ENCODE results near the gene RPA3. TPM values are rescaled to one million over a fixed set of nuclear protein-coding genes. Genes with fewer than 3 reads are reported as not detected.

The RPA3 gene
- total and polyA plus RNA-seq, 7 experiments from 2014 or later = 20.0 to 96.9 (median 28.1) TPM

- Mint-ChIP-seq H3K27ac (no peak overlapping the region), H3K4me1 (peaks cover 0 to 24% (median 13%) of the 10 kb centered on the region in 7 donors), H3K36me3 (no peaks in the 10 kb centered on the region), H3K27me3 (peaks cover 0 to 5% (median 0%) of the 10 kb centered on the region in 5 donors), H3K4me3 (no peak overlapping the region), H3K9me3 (no peaks in the 10 kb centered on the region)
- H3K4me3 ChIP-seq (ENCODE audit: low read length) = no peak overlapping the region
- H3K9me3 ChIP-seq (ENCODE audit: control insufficient read depth in 2 of 3, low read length in 3 of 3) = no peaks in the 10 kb centered on the region
- CTCF ChIA-PET = interaction anchor here (0.7 kb wide), 1 partner anchor 573 kb away, joined by 4 read pairs; no protein-coding TSS in a partner anchor
- DNase-seq (no peak), ATAC-seq (no peak)
- intact Hi-C loops (cut with micrococcal nuclease) = loop anchor here in 1 of 2 donors (5.0 kb wide), 1 partner anchor 49 kb away; no protein-coding TSS in a partner anchor
- H3K4me1 ChIP-seq (ENCODE audit: control insufficient read depth in 2 of 2, insufficient read depth in 2 of 2, low read length in 2 of 2) = no peaks in the 10 kb centered on the region
- POLR2A ChIA-PET = no interaction called here
- no peaks in the 10 kb centered on the region for H3K27me3 ChIP-seq (ENCODE audit: control insufficient read depth in 2 of 2, insufficient read depth in 2 of 2, low read length in 2 of 2)
- no peak overlapping the region for H3K27ac ChIP-seq (ENCODE audit: low read depth, low read length)
- no peaks in the 10 kb centered on the region for H3K36me3 ChIP-seq (ENCODE audit: control insufficient read depth in 2 of 3, insufficient read depth in 3 of 3, low read length in 3 of 3)
Measured at GRCh38 chr7:7618410-7618809, 100.0 kb downstream of the RPA3 start.

GRCh38 chr7:7617550-7617949 lies 100.9 kb downstream of the RPA3 start:
- Histone ChIP-seq H3K9me3 (ENCODE audit: control insufficient read depth in 2 of 3, low read length in 3 of 3) (no peaks in the 10 kb centered on the region), H3K36me3 (ENCODE audit: control insufficient read depth in 2 of 3, insufficient read depth in 3 of 3, low read length in 3 of 3) (no peaks in the 10 kb centered on the region), H3K27ac (ENCODE audit: low read depth, low read length) (no peak overlapping the region), H3K4me3 (ENCODE audit: low read length) (no peak overlapping the region), H3K4me1 (ENCODE audit: control insufficient read depth in 2 of 2, insufficient read depth in 2 of 2, low read length in 2 of 2) (no peaks in the 10 kb centered on the region), H3K27me3 (ENCODE audit: control insufficient read depth in 2 of 2, insufficient read depth in 2 of 2, low read length in 2 of 2) (no peaks in the 10 kb centered on the region)
- POLR2A ChIA-PET = no interaction called here
- H3K27me3 Mint-ChIP-seq = peaks cover 0 to 5% (median 0%) of the 10 kb centered on the region in 5 donors
- ATAC-seq (no peak), DNase-seq (no peak)
- intact Hi-C loops (cut with micrococcal nuclease) = loop anchor here in 1 of 2 donors (5.0 kb wide), 1 partner anchor 50 kb away; no protein-coding TSS in a partner anchor
- no peaks in the 10 kb centered on the region for H3K9me3 Mint-ChIP-seq
- no peaks in the 10 kb centered on the region for H3K36me3 Mint-ChIP-seq
- peak overlapping the region in 2 of 10 donors; percentile 9 to 12 for H3K4me3 Mint-ChIP-seq
- CTCF ChIA-PET = no interaction called here
- H3K27ac Mint-ChIP-seq = peak overlapping the region in 2 of 9 donors; percentile 47 to 49
- peaks cover 0 to 24% (median 13%) of the 10 kb centered on the region in 7 donors for H3K4me1 Mint-ChIP-seq

DNA sequence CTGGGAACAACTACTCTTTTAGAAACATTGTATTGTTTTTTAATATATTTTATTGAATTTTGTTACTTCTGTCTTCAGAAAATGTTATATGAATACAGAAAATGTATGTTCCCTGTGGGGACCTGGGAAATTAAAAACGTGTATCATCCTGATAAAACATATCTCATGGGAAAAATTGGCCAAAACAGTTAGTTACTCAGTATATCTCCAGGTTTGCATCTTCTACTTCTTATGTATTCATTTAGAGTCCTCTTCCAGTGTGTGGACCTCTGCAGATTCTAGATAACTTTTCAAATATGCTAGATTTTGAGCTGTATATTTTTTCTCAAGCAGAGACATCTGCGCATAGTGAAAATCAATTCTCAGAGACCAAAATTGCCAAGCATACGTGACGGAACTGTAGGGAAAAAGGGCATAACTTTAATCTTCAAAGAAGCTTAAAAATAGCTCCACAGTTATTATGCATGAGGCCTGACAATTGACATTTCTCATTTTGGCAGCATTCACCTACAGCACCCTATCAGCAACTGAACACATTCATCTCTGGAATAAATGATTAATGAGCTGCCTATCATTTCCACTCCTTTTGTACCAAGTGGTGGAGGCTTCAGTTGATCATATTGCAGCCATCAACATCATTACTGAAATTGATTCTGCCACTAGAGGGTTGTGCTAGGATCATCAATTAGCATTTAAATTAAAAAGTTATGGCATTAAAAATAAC lies 104.2 kb downstream of the RPA3 start:
- Mint-ChIP-seq H3K27me3 (peaks cover 0 to 5% (median 0%) of the 10 kb centered on the region in 5 donors), H3K27ac (no peak overlapping the region), H3K4me1 (peaks cover 0 to 24% (median 13%) of the 10 kb centered on the region in 7 donors), H3K9me3 (no peaks in the 10 kb centered on the region), H3K36me3 (peaks cover 0 to 3% (median 0%) of the 10 kb centered on the region in 5 donors), H3K4me3 (no peak overlapping the region)
- CTCF ChIA-PET = no interaction called here
- no peaks in the 10 kb centered on the region for H3K4me1 ChIP-seq (ENCODE audit: control insufficient read depth in 2 of 2, insufficient read depth in 2 of 2, low read length in 2 of 2)
- intact Hi-C loops (cut with micrococcal nuclease) = no loop called here
- H3K9me3 ChIP-seq (ENCODE audit: control insufficient read depth in 2 of 3, low read length in 3 of 3) = no peaks in the 10 kb centered on the region
- DNase-seq (no peak), ATAC-seq (no peak)
- H3K27me3 ChIP-seq (ENCODE audit: control insufficient read depth in 2 of 2, insufficient read depth in 2 of 2, low read length in 2 of 2) = no peaks in the 10 kb centered on the region
- H3K36me3 ChIP-seq (ENCODE audit: control insufficient read depth in 2 of 3, insufficient read depth in 3 of 3, low read length in 3 of 3) = peaks cover 0 to 4% (median 0%) of the 10 kb centered on the region in 3 experiments
- POLR2A ChIA-PET = interaction anchor here (0.6 to 0.8 kb wide), 2 partner anchors 49 to 1577 kb away, joined by 3 to 8 read pairs; no protein-coding TSS in a partner anchor
- no peak overlapping the region for H3K4me3 ChIP-seq (ENCODE audit: low read length)
- H3K27ac ChIP-seq (ENCODE audit: low read depth, low read length) = no peak overlapping the region

DNA sequence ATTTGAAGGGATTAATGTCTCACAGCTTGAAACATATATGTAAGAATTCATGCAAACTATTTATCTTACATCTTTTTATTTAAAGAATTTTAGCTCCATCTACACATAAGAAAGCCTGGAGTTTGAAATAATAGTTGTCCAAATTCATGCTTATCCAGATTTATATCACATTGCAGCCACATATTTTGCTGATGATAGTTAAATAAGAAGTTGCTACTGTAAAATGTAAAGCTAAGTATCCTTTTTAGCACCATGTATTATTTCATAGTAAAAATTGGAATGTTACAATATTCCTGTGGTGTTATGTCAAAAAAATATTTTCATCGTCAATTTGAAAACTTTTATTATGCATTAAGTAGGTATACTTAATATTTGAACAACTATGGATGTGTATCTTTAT lies 105.2 kb downstream of the RPA3 start:
- Mint-ChIP-seq H3K4me1 (peaks cover 0 to 17% (median 11%) of the 10 kb centered on the region in 7 donors), H3K36me3 (peaks cover 0 to 4% (median 0%) of the 10 kb centered on the region in 5 donors), H3K27ac (no peak overlapping the region), H3K9me3 (no peaks in the 10 kb centered on the region), H3K4me3 (no peak overlapping the region), H3K27me3 (no peaks in the 10 kb centered on the region)
- no peak overlapping the region for H3K27ac ChIP-seq (ENCODE audit: low read depth, low read length)
- no peaks in the 10 kb centered on the region for H3K9me3 ChIP-seq (ENCODE audit: control insufficient read depth in 2 of 3, low read length in 3 of 3)
- no peak for DNase-seq
- H3K27me3 ChIP-seq (ENCODE audit: control insufficient read depth in 2 of 2, insufficient read depth in 2 of 2, low read length in 2 of 2) = no peaks in the 10 kb centered on the region
- ChIA-PET CTCF (no interaction called here), POLR2A (interaction anchor here (0.5 kb wide), 1 partner anchor 14 kb away, joined by 3 read pairs; no protein-coding TSS in a partner anchor)
- H3K4me3 ChIP-seq (ENCODE audit: low read length) = no peak overlapping the region
- ATAC-seq = no peak
- H3K36me3 ChIP-seq (ENCODE audit: control insufficient read depth in 2 of 3, insufficient read depth in 3 of 3, low read length in 3 of 3) = peaks cover 0 to 4% (median 0%) of the 10 kb centered on the region in 3 experiments
- H3K4me1 ChIP-seq (ENCODE audit: control insufficient read depth in 2 of 2, insufficient read depth in 2 of 2, low read length in 2 of 2) = no peaks in the 10 kb centered on the region
- intact Hi-C loops (cut with micrococcal nuclease) = no loop called here

DNA sequence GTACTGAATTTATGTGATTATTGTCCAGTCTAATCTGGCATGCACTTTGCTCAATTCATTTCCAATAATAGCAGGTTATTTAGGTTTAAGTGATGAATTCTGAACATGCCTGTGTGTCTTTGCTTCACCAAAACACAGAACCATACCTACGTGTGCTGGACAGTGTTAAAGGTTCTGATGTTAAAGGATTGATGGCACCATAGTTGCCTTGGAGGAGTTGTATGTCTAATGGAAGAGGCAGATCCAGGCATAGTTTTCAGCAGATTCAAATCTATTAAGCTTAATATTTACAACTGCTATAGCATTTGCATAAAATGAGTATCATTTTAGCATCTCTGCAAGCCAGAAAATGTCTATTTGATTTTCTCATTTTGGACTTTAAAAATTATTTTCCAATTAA lies 105.9 kb downstream of the RPA3 start:
- no peaks in the 10 kb centered on the region for H3K9me3 ChIP-seq (ENCODE audit: control insufficient read depth in 2 of 3, low read length in 3 of 3)
- intact Hi-C loops (cut with micrococcal nuclease) = no loop called here
- CTCF ChIA-PET = no interaction called here
- H3K27ac Mint-ChIP-seq = no peak overlapping the region
- no peaks in the 10 kb centered on the region for H3K27me3 ChIP-seq (ENCODE audit: control insufficient read depth in 2 of 2, insufficient read depth in 2 of 2, low read length in 2 of 2)
- DNase-seq (no peak), ATAC-seq (no peak)
- peaks cover 0 to 4% (median 0%) of the 10 kb centered on the region in 3 experiments for H3K36me3 ChIP-seq (ENCODE audit: control insufficient read depth in 2 of 3, insufficient read depth in 3 of 3, low read length in 3 of 3)
- H3K4me1 Mint-ChIP-seq = peaks cover 0 to 12% (median 6%) of the 10 kb centered on the region in 7 donors
- peaks cover 0 to 8% (median 5%) of the 10 kb centered on the region in 5 donors for H3K36me3 Mint-ChIP-seq
- no peak overlapping the region for H3K4me3 ChIP-seq (ENCODE audit: low read length)
- no peak overlapping the region for H3K27ac ChIP-seq (ENCODE audit: low read depth, low read length)
- H3K9me3 Mint-ChIP-seq = no peaks in the 10 kb centered on the region
- POLR2A ChIA-PET = no interaction called here
- H3K4me1 ChIP-seq (ENCODE audit: control insufficient read depth in 2 of 2, insufficient read depth in 2 of 2, low read length in 2 of 2) = no peaks in the 10 kb centered on the region
- H3K4me3 Mint-ChIP-seq = no peak overlapping the region
- no peaks in the 10 kb centered on the region for H3K27me3 Mint-ChIP-seq

DNA sequence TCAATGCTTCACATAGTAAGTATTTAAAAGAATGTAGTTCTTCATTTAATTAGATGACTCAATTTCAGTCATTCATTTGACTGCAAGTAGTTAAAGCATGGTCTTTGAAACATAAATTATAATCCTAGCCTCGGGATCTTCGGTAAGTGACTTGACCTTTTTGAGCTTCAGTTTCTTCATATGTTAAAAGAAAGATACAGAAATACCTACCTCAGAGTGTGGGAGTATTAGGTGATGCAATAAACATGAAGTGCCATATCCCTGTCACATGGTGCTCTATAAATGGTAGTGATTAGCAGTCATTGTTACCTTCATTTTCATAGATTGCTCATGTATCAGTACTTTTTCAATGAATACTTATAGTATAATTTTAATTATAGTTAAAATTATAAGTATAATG lies 109.1 kb downstream of the RPA3 start:
- H3K36me3 ChIP-seq (ENCODE audit: control insufficient read depth in 2 of 3, insufficient read depth in 3 of 3, low read length in 3 of 3) = peaks cover 0 to 4% (median 4%) of the 10 kb centered on the region in 3 experiments
- H3K27ac ChIP-seq (ENCODE audit: low read depth, low read length) = no peak overlapping the region
- H3K27me3 Mint-ChIP-seq = no peaks in the 10 kb centered on the region
- peaks cover 0 to 10% (median 8%) of the 10 kb centered on the region in 5 donors for H3K36me3 Mint-ChIP-seq
- ATAC-seq (no peak), DNase-seq (no peak)
- H3K9me3 ChIP-seq (ENCODE audit: control insufficient read depth in 2 of 3, low read length in 3 of 3) = no peaks in the 10 kb centered on the region
- H3K9me3 Mint-ChIP-seq = no peaks in the 10 kb centered on the region
- ChIA-PET POLR2A (no interaction called here), CTCF (no interaction called here)
- intact Hi-C loops (cut with micrococcal nuclease) = no loop called here
- no peak overlapping the region for H3K27ac Mint-ChIP-seq
- no peaks in the 10 kb centered on the region for H3K4me1 ChIP-seq (ENCODE audit: control insufficient read depth in 2 of 2, insufficient read depth in 2 of 2, low read length in 2 of 2)
- no peaks in the 10 kb centered on the region for H3K27me3 ChIP-seq (ENCODE audit: control insufficient read depth in 2 of 2, insufficient read depth in 2 of 2, low read length in 2 of 2)
- H3K4me3 ChIP-seq (ENCODE audit: low read length) = no peak overlapping the region
- H3K4me3 Mint-ChIP-seq = no peak overlapping the region
- no peaks in the 10 kb centered on the region for H3K4me1 Mint-ChIP-seq

DNA sequence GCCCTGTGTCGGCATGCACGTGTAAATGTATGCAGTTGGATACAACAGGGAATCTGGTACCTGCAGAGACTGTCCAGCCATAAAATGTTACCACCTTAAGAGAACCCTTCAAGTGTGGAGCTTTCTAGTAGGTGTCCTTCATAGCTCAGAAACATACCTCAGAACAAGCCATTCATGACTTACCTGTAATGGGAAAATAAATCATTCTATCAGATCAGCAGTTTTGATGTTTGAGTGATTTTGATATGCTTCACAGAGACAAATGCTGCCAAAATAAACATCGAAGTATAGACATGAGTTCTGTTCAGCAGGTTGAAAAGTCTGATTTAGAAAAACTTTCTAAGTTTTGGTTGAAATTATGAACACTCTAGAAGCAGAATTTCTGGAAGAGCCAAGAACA lies 111.4 kb downstream of the RPA3 start:
- Histone ChIP-seq H3K27ac (ENCODE audit: low read depth, low read length) (no peak overlapping the region), H3K4me3 (ENCODE audit: low read length) (no peak overlapping the region), H3K36me3 (ENCODE audit: control insufficient read depth in 2 of 3, insufficient read depth in 3 of 3, low read length in 3 of 3) (peaks cover 0 to 4% (median 4%) of the 10 kb centered on the region in 3 experiments), H3K4me1 (ENCODE audit: control insufficient read depth in 2 of 2, insufficient read depth in 2 of 2, low read length in 2 of 2) (no peaks in the 10 kb centered on the region), H3K27me3 (ENCODE audit: control insufficient read depth in 2 of 2, insufficient read depth in 2 of 2, low read length in 2 of 2) (no peaks in the 10 kb centered on the region), H3K9me3 (ENCODE audit: control insufficient read depth in 2 of 3, low read length in 3 of 3) (no peaks in the 10 kb centered on the region)
- Mint-ChIP-seq H3K27me3 (no peaks in the 10 kb centered on the region), H3K27ac (no peak overlapping the region), H3K36me3 (peaks cover 0 to 14% (median 8%) of the 10 kb centered on the region in 5 donors), H3K4me1 (no peaks in the 10 kb centered on the region), H3K9me3 (no peaks in the 10 kb centered on the region), H3K4me3 (no peak overlapping the region)
- ATAC-seq (no peak), DNase-seq (no peak)
- POLR2A ChIA-PET = no interaction called here
- intact Hi-C loops (cut with micrococcal nuclease) = no loop called here
- CTCF ChIA-PET = no interaction called here

Measured in naive thymus-derived CD4-positive, alpha-beta T cell (primary cell).